SK-N-DZ (cell line): Measurements from ENCODE around the gene LINC01488.

Source experiments
- DNase-seq: peaks from one replicate; pipeline ENCODE4 v3.0.0-alpha.2; 2015; ENCODE audit warnings: low spot score

LINC01488 gene

GRCh38 chr11:69492201-69492991 is 10.9 kb downstream of the LINC01488 start:
- no peak for DNase-seq

- DNase-seq = no peak
Measured at GRCh38 chr11:69493931-69494821, 12.7 kb downstream of the LINC01488 start.

GRCh38 chr11:69494851-69495250 is 13.4 kb downstream of the LINC01488 start:
- no peak for DNase-seq

GRCh38 chr11:69495441-69496201 is 14.2 kb downstream of the LINC01488 start:
- DNase-seq = no peak

GRCh38 chr11:69496202-69496557 is 14.7 kb downstream of the LINC01488 start:
- DNase-seq = no peak

- no peak for DNase-seq
Measured at GRCh38 chr11:69496631-69497220, 15.3 kb downstream of the LINC01488 start.

- DNase-seq = no peak
Measured at GRCh38 chr11:69497221-69497787, 15.8 kb downstream of the LINC01488 start.

- DNase-seq = no peak
Measured at GRCh38 chr11:69498614-69499175, 17.2 kb downstream of the LINC01488 start.

- no peak for DNase-seq
Measured at GRCh38 chr11:69499186-69499917, 17.9 kb downstream of the LINC01488 start.

- DNase-seq = peak; percentile 52
Measured at GRCh38 chr11:69499918-69500284, 18.4 kb downstream of the LINC01488 start.

GRCh38 chr11:69500285-69501120 is 19.0 kb downstream of the LINC01488 start:
- DNase-seq = no peak

GRCh38 chr11:69501121-69501489 is 19.6 kb downstream of the LINC01488 start:
- DNase-seq = no peak

GRCh38 chr11:69501891-69502860 is 20.7 kb downstream of the LINC01488 start:
- DNase-seq = no peak

- no peak for DNase-seq
Measured at GRCh38 chr11:69504127-69504526, 22.7 kb downstream of the LINC01488 start.

GRCh38 chr11:69504576-69505335 is 23.3 kb downstream of the LINC01488 start:
- no peak for DNase-seq

GRCh38 chr11:69508974-69509373 is 27.5 kb downstream of the LINC01488 start:
- no peak for DNase-seq

GRCh38 chr11:69509381-69509780 is 27.9 kb downstream of the LINC01488 start:
- DNase-seq = no peak
